IMR-90 (cell line): Measurements from ENCODE around the gene PRELID2. TPM values are rescaled to one million over a fixed set of nuclear protein-coding genes. Genes with fewer than 3 reads are reported as not detected.

Experiments
- ATAC-seq: fragments of 200-7000 bp; cut with Tn5 transposase; 2 replicates; pipeline ENCODE4 v1.9.1; 2020; ENCODE audit warnings: low read depth, mild to moderate bottlenecking, moderate library complexity
- BruUV-seq: library from RNA; stranded (reverse); fragments of 400-500 nt; replicated peaks from 2 replicates; lab custom pipeline; 2021; lab: Mats Ljungman, UMichigan
- CTCF ChIA-PET: fragments of 300-600 bp; formaldehyde crosslinking; extraction: SDS; loops from one replicate; lab custom pipeline; 2021; ENCODE audit warnings: antibody characterized with exemption; lab: Yijun Ruan, JAX
- POLR2A ChIA-PET: fragments of 300-600 bp; sonication (Branson Sonifier 250); formaldehyde crosslinking; loops from one replicate; lab custom pipeline; 2022; ENCODE audit warnings: antibody characterized with exemption; ENCODE audit not compliant: unreplicated experiment; lab: Charles Lee
- DNase-seq: peaks from one replicate; pipeline ENCODE4 v3.0.0; 2013
- H2AFZ ChIP-seq: replicated peaks from 2 replicates; pipeline ENCODE3; 2013; ENCODE audit warnings: low read length, mild to moderate bottlenecking; ENCODE audit not compliant: poor library complexity
- H2AK5ac ChIP-seq: 2 replicates; pipeline ENCODE4 v1.6.1; 2013; ENCODE audit warnings: low read depth, low read length, inconsistent platforms
- H2AK9ac ChIP-seq: replicated peaks from 2 replicates; pipeline ENCODE3; 2013; ENCODE audit warnings: mild to moderate bottlenecking, low read depth, low read length, moderate library complexity; ENCODE audit not compliant: poor library complexity
- H2BK120ac ChIP-seq: 2 replicates; pipeline ENCODE4 v1.6.1; 2013; ENCODE audit warnings: low read depth, low read length, inconsistent platforms
- H2BK15ac ChIP-seq: 3 replicates; pipeline ENCODE4 v1.6.1; 2013; ENCODE audit warnings: low read depth, low read length, inconsistent platforms
- H2BK20ac ChIP-seq: 2 replicates; pipeline ENCODE4 v1.6.1; 2013; ENCODE audit warnings: low read depth, mild to moderate bottlenecking, inconsistent platforms, low read length, moderate library complexity
- H2BK5ac ChIP-seq: 2 replicates; pipeline ENCODE4 v1.6.1; 2013; ENCODE audit warnings: mild to moderate bottlenecking, low read depth, low read length, inconsistent platforms; ENCODE audit not compliant: poor library complexity, severe bottlenecking
- H3K14ac ChIP-seq: replicated peaks from 2 replicates; pipeline ENCODE4 v1.6.1; 2013; ENCODE audit warnings: low read depth, low read length, inconsistent platforms
- H3K18ac ChIP-seq: 2 replicates; pipeline ENCODE4 v1.6.1; 2013; ENCODE audit warnings: low read depth, low read length, control low read depth
- H3K23ac ChIP-seq: 2 replicates; pipeline ENCODE4 v1.6.1; 2013; ENCODE audit warnings: low read depth, low read length, inconsistent platforms
- H3K27ac ChIP-seq: 2 replicates; pipeline ENCODE4 v1.5.1; 2013; ENCODE audit warnings: mild to moderate bottlenecking, control low read depth, low read length; ENCODE audit not compliant: insufficient read depth
- H3K27me3 ChIP-seq: 2 replicates; pipeline ENCODE4 v1.6.1; 2013; ENCODE audit warnings: low read length; ENCODE audit not compliant: control insufficient read depth, insufficient read depth
- H3K36me3 ChIP-seq: 2 replicates; pipeline ENCODE4 v1.6.1; 2013; ENCODE audit warnings: low read length, mixed read lengths; ENCODE audit not compliant: control insufficient read depth, insufficient read depth
- H3K4ac ChIP-seq: 2 replicates; pipeline ENCODE4 v1.6.1; 2013; ENCODE audit warnings: low read depth, low read length, inconsistent platforms
- H3K4me1 ChIP-seq: 2 replicates; pipeline ENCODE4 v1.6.1; 2013; ENCODE audit warnings: low read length, mixed read lengths; ENCODE audit not compliant: control insufficient read depth, insufficient read depth
- H3K4me2 ChIP-seq: 2 replicates; pipeline ENCODE4 v1.6.1; 2013; ENCODE audit warnings: low read depth, mild to moderate bottlenecking, control low read depth, low read length, moderate library complexity
- H3K4me3 ChIP-seq: 2 replicates; pipeline ENCODE4 v1.5.1; 2013; ENCODE audit warnings: low read depth, mild to moderate bottlenecking, control low read depth, low read length, moderate library complexity; ENCODE audit not compliant: insufficient read depth
- H3K56ac ChIP-seq: 2 replicates; pipeline ENCODE4 v1.6.1; 2013; ENCODE audit warnings: low read length, inconsistent platforms; ENCODE audit not compliant: insufficient read depth; ENCODE audit errors: extremely low read depth
- H3K79me1 ChIP-seq, 2 experiments: 2 replicates each; pipeline ENCODE4 v1.6.1; 2013; ENCODE audit warnings: low read length in 2 of 2, inconsistent platforms in 1 of 2, low read depth in 1 of 2
- H3K9ac ChIP-seq: 2 replicates; pipeline ENCODE4 v1.6.1; 2013; ENCODE audit warnings: low read depth, low read length, control low read depth
- H3K9me1 ChIP-seq: 2 replicates; pipeline ENCODE4 v1.6.1; 2013; ENCODE audit warnings: low read length, inconsistent platforms; ENCODE audit not compliant: insufficient read depth
- H3K9me3 ChIP-seq: 2 replicates; pipeline ENCODE4 v1.6.1; 2013; ENCODE audit warnings: low read length; ENCODE audit not compliant: control insufficient read depth, insufficient read depth
- H4K20me1 ChIP-seq: 2 replicates; pipeline ENCODE4 v1.6.1; 2013; ENCODE audit warnings: low read length, inconsistent platforms; ENCODE audit not compliant: insufficient read depth
- H4K5ac ChIP-seq: 2 replicates; pipeline ENCODE4 v1.6.1; 2013; ENCODE audit warnings: mild to moderate bottlenecking, low read depth, low read length, control low read depth
- H4K8ac ChIP-seq, 2 experiments: 2 replicates each; pipeline ENCODE4 v1.6.1; 2013; ENCODE audit warnings: low read depth in 2 of 2, low read length in 2 of 2, control low read depth in 1 of 2, inconsistent platforms in 1 of 2
- H4K91ac ChIP-seq: 2 replicates; pipeline ENCODE4 v1.6.1; 2013; ENCODE audit warnings: low read depth, low read length, inconsistent platforms; ENCODE audit not compliant: insufficient read depth
- BHLHE40 ChIP-seq: fragments of 150-350 bp; IDR thresholded peaks from 2 replicates; pipeline ENCODE4 v1.6.1; 2016; ENCODE audit warnings: mild to moderate bottlenecking, low read depth, low read length
- CEBPB ChIP-seq: IDR thresholded peaks from 2 replicates; pipeline ENCODE4 v1.6.1; 2012; ENCODE audit warnings: low read depth, low read length, improper control_type of control experiment
- CHD1 ChIP-seq: IDR thresholded peaks from 2 replicates; pipeline ENCODE4 v1.6.1; 2012; ENCODE audit warnings: low read depth, low read length, improper control_type of control experiment
- CTCF ChIP-seq: conservative IDR thresholded peaks from 2 replicates; pipeline ENCODE4 v1.5.1; 2012; ENCODE audit warnings: mild to moderate bottlenecking, low read depth, low read length, improper control_type of control experiment
- ELK1 ChIP-seq: fragments of 150-350 bp; IDR thresholded peaks from 2 replicates; pipeline ENCODE4 v1.6.1; 2016; ENCODE audit warnings: low read depth, mild to moderate bottlenecking, low read length, moderate library complexity, borderline replicate concordance
- FOS ChIP-seq: fragments of 150-350 bp; IDR thresholded peaks from 2 replicates; pipeline ENCODE4 v1.6.1; 2016; ENCODE audit warnings: low read depth, low read length
- MAFK ChIP-seq: IDR thresholded peaks from 2 replicates; pipeline ENCODE4 v1.6.1; 2012; ENCODE audit warnings: low read depth, low read length, improper control_type of control experiment
- MAZ ChIP-seq: IDR thresholded peaks from 2 replicates; pipeline ENCODE4 v1.6.1; 2012; ENCODE audit warnings: low read depth, mild to moderate bottlenecking, low read length, improper control_type of control experiment, moderate library complexity, borderline replicate concordance
- MXI1 ChIP-seq: IDR thresholded peaks from 2 replicates; pipeline ENCODE4 v1.6.1; 2012; ENCODE audit warnings: low read depth, mild to moderate bottlenecking, low read length, moderate library complexity, borderline replicate concordance
- NFE2L2 ChIP-seq: fragments of 150-350 bp; IDR thresholded peaks from 2 replicates; pipeline ENCODE4 v1.6.1; 2016; ENCODE audit warnings: low read depth, mild to moderate bottlenecking, low read length
- POLR2A ChIP-seq: IDR thresholded peaks from 2 replicates; pipeline ENCODE4 v1.6.1; 2012; ENCODE audit warnings: mild to moderate bottlenecking, low read depth, low read length
- RAD21 ChIP-seq: IDR thresholded peaks from 2 replicates; pipeline ENCODE4 v1.6.1; 2012; ENCODE audit warnings: low read length, improper control_type of control experiment
- RFX5 ChIP-seq: IDR thresholded peaks from 2 replicates; pipeline ENCODE4 v1.8.0; 2012; ENCODE audit warnings: low read depth, mild to moderate bottlenecking, low read length, moderate library complexity
- SMC3 ChIP-seq: fragments of 150-350 bp; IDR thresholded peaks from 2 replicates; pipeline ENCODE4 v1.6.1; 2016; ENCODE audit warnings: low read depth, mild to moderate bottlenecking, antibody characterized with exemption, low read length, moderate library complexity
- USF2 ChIP-seq: fragments of 150-350 bp; IDR thresholded peaks from 2 replicates; pipeline ENCODE4 v1.6.1; 2017; ENCODE audit warnings: mild to moderate bottlenecking, antibody characterized with exemption, low read length, low read depth
- whole genome bisulfite sequencing, 2 experiments: methylation state at CpG; one replicate each; pipeline versions ENCODE4 v1.1.5 to v1.1.7; 2013; ENCODE audit warnings: missing lambda C conversion rate in 2 of 2; ENCODE audit not compliant: insufficient read length in 1 of 2; ENCODE audit errors: extremely low coverage in 2 of 2; 5-methylcytosine and 5-hydroxymethylcytosine counted together
- dilution Hi-C: fragments of 300-500 bp; cut with HindIII; formaldehyde crosslinking; loops from one replicate; pipeline ENCODE4 v1.14.3; 2018; ENCODE audit warnings: low sequenced_read_pairs; ENCODE audit not compliant: unreplicated experiment
- in situ Hi-C: fragments of 300-500 bp; cut with MboI; formaldehyde crosslinking; loops from 3 replicates; pipeline ENCODE4 v1.14.3; 2019; ENCODE audit warnings: low sequenced_read_pairs, inconsistent platforms, mixed read lengths
- intact Hi-C: fragments of 100-400 bp; cut with micrococcal nuclease; formaldehyde crosslinking; loops from 2 replicates; pipeline ENCODE4 v1.10.0; 2022
- polyA plus RNA-seq, 3 experiments: library from polyadenylated mRNA; depleted of rRNA; stranded (reverse); fragments of >200 nt; gene quantifications; 2 replicates each; pipeline ENCODE4 v1.2.3, GENCODE V29; 2012; ENCODE audit warnings: low replicate concordance in 1 of 3
- total RNA-seq: library from RNA; depleted of rRNA; stranded (reverse); fragments of >200 nt; gene quantifications from 2 replicates; pipeline ENCODE4 v1.2.3, GENCODE V29; 2012

The PRELID2 gene
- total and polyA plus RNA-seq, 2 of the 4 experiments (the other 2 are of a cell fraction) = 4.9 to 8.6 TPM

- no peak for TF ChIP-seq MAZ
- TF ChIP-seq MXI1 = no peak
- TF ChIP-seq CHD1 = no peak
These were observed 59.7 kb downstream of the PRELID2 start (continued) for GRCh38 chr5:145775411-145775810.

- Histone ChIP-seq H3K4me1 (peaks cover 2% of the 10 kb centered on the region; the same call in 1 of the 2 replicates), H2AFZ (no peak overlapping the region), H4K20me1 (no peaks in the 10 kb centered on the region), H2AK9ac (no peak overlapping the region), H4K8ac (no peak overlapping the region), H4K5ac (no peak overlapping the region), H3K36me3 (no peaks in the 10 kb centered on the region), H2BK5ac (no peak overlapping the region), H3K79me1 (no peaks in the 10 kb centered on the region; a peak in 1 of 4 replicates), H3K9ac (no peak overlapping the region), H3K27ac (no peak overlapping the region), H3K18ac (no peak overlapping the region), H3K4me2 (no peak overlapping the region), H3K4ac (no peak overlapping the region), H2BK15ac (no peak overlapping the region), H2BK120ac (no peak overlapping the region), H3K9me3 (no peaks in the 10 kb centered on the region), H3K56ac (no peak overlapping the region), H3K4me3 (no peak overlapping the region), H3K9me1 (peaks cover 4% of the 10 kb centered on the region; the same call in 1 of the 2 replicates), H2AK5ac (no peak overlapping the region), H4K91ac (no peak overlapping the region), H3K27me3 (no peaks in the 10 kb centered on the region), H3K14ac (no peak overlapping the region), H3K23ac (no peak overlapping the region), H2BK20ac (no peak overlapping the region)
- dilution Hi-C loops (no loop called here), intact Hi-C loops (no loop called here), in situ Hi-C loops (no loop called here)
- WGBS, 2 experiments = 100% methylated on average over 1 of the region's 1 CpG; no CpG with 5 or more reads in 1 of the 2 experiments
- ChIA-PET CTCF (no interaction called here), POLR2A (no interaction called here)
- DNase-seq (no peak), ATAC-seq (no peak)
- no TSS peak for BruUV-seq
- TF ChIP-seq SMC3 (no peak), ELK1 (no peak), POLR2A (no peak), RFX5 (no peak), MAFK (no peak), FOS (no peak), BHLHE40 (no peak), CTCF (no peak), MAZ (no peak), NFE2L2 (no peak), RAD21 (no peak), CEBPB (no peak), USF2 (no peak), MXI1 (no peak)
These were observed 60.7 kb downstream of the PRELID2 start for GRCh38 chr5:145774442-145774841.
